ENCODE measurements around the gene CADPS2.

- TF ChIP-seq CTCF (IDR thresholded peaks at IDR 0.05; ENCODE audit: low read length) (no peak), EZH2 (optimal IDR thresholded peaks at IDR 0.05; ENCODE audit: low read depth, low read length) (no peak), EZH2phosphoT487 (IDR thresholded peaks at IDR 0.05; ENCODE audit: low read length) (no peak)
Observed at GRCh38 chr7:122269241-122269640, 617.0 kb downstream of the CADPS2 start.

All from MM.1S (cell line).